HEK293 (cell line): Measurements from ENCODE around the gene MYCBPAP.
A peak's percentile ranks its signal among the peaks of the same experiment; 100 is the strongest.

Experiments
- EGR2 ChIP-seq: fragments of 450-650 bp; formaldehyde crosslinking; IDR thresholded peaks from 2 replicates; pipeline ENCODE4 v1.5.1; 2016; ENCODE audit warnings: low read depth, missing biosample characterization, missing genetic modification characterization
- GFI1B ChIP-seq: fragments of 450-650 bp; formaldehyde crosslinking; IDR thresholded peaks from 2 replicates; pipeline ENCODE4 v1.5.1; 2016; ENCODE audit warnings: missing biosample characterization, missing genetic modification characterization
- GLI2 ChIP-seq: fragments of 450-650 bp; formaldehyde crosslinking; IDR thresholded peaks from 2 replicates; pipeline ENCODE4; 2017; ENCODE audit warnings: missing biosample characterization, missing genetic modification characterization, low read depth, borderline replicate concordance
- KLF7 ChIP-seq: fragments of 450-650 bp; formaldehyde crosslinking; IDR thresholded peaks from 2 replicates; pipeline ENCODE4 v1.5.1; 2016; ENCODE audit warnings: missing biosample characterization, missing genetic modification characterization, borderline replicate concordance
- KLF9 ChIP-seq: fragments of 450-650 bp; formaldehyde crosslinking; IDR thresholded peaks from 2 replicates; pipeline ENCODE4 v1.5.1; 2016; ENCODE audit warnings: missing biosample characterization, missing genetic modification characterization, low read depth
- YY1 ChIP-seq: fragments of 450-650 bp; formaldehyde crosslinking; IDR thresholded peaks from 2 replicates; pipeline ENCODE4 v1.5.1; 2018; ENCODE audit warnings: missing biosample characterization, missing genetic modification characterization
- ZBTB17 ChIP-seq: fragments of 450-650 bp; formaldehyde crosslinking; IDR thresholded peaks from 2 replicates; pipeline ENCODE4 v1.5.1; 2016; ENCODE audit warnings: missing biosample characterization, missing genetic modification characterization
- ZBTB21 ChIP-seq: fragments of 450-650 bp; formaldehyde crosslinking; IDR thresholded peaks from 2 replicates; pipeline ENCODE4 v1.5.1; 2017; ENCODE audit warnings: missing biosample characterization, missing genetic modification characterization
- ZBTB48 ChIP-seq: fragments of 450-650 bp; formaldehyde crosslinking; IDR thresholded peaks from 2 replicates; pipeline ENCODE4 v1.5.1; 2016; ENCODE audit warnings: missing biosample characterization, missing genetic modification characterization
- ZNF10 ChIP-seq: fragments of 450-650 bp; formaldehyde crosslinking; IDR thresholded peaks from 2 replicates; pipeline ENCODE4 v1.5.1; 2017; ENCODE audit warnings: missing biosample characterization, missing genetic modification characterization
- ZNF140 ChIP-seq: fragments of 450-650 bp; formaldehyde crosslinking; IDR thresholded peaks from 2 replicates; pipeline ENCODE4 v1.5.1; 2016; ENCODE audit warnings: missing biosample characterization, missing genetic modification characterization
- ZNF239 ChIP-seq: fragments of 450-650 bp; formaldehyde crosslinking; IDR thresholded peaks from 2 replicates; pipeline ENCODE4 v1.5.1; 2016; ENCODE audit warnings: missing biosample characterization, missing genetic modification characterization
- ZNF24 ChIP-seq: fragments of 450-650 bp; formaldehyde crosslinking; IDR thresholded peaks from 2 replicates; pipeline ENCODE4 v1.5.1; 2016; ENCODE audit warnings: missing biosample characterization, missing genetic modification characterization
- ZNF311 ChIP-seq: fragments of 450-650 bp; formaldehyde crosslinking; IDR thresholded peaks from 2 replicates; pipeline ENCODE4 v1.5.1; 2017; ENCODE audit warnings: missing biosample characterization, missing genetic modification characterization, borderline replicate concordance
- ZNF366 ChIP-seq: fragments of 450-650 bp; formaldehyde crosslinking; conservative IDR thresholded peaks from 2 replicates; pipeline ENCODE4 v1.5.1; 2016; ENCODE audit warnings: missing biosample characterization, missing genetic modification characterization
- ZNF514 ChIP-seq: fragments of 450-650 bp; formaldehyde crosslinking; IDR thresholded peaks from 2 replicates; pipeline ENCODE4 v1.5.1; 2016; ENCODE audit warnings: missing biosample characterization, missing genetic modification characterization
- ZNF530 ChIP-seq: fragments of 450-650 bp; formaldehyde crosslinking; IDR thresholded peaks from 2 replicates; pipeline ENCODE4 v1.5.1; 2016; ENCODE audit warnings: low read depth, missing biosample characterization, missing genetic modification characterization
- ZNF560 ChIP-seq: fragments of 450-650 bp; formaldehyde crosslinking; IDR thresholded peaks from 2 replicates; pipeline ENCODE4 v1.5.1; 2017; ENCODE audit warnings: missing biosample characterization, missing genetic modification characterization, borderline replicate concordance
- ZNF610 ChIP-seq: fragments of 450-650 bp; formaldehyde crosslinking; IDR thresholded peaks from 2 replicates; pipeline ENCODE4 v1.5.1; 2016; ENCODE audit warnings: missing biosample characterization, missing genetic modification characterization, borderline replicate concordance
- ZNF768 ChIP-seq: fragments of 450-650 bp; formaldehyde crosslinking; IDR thresholded peaks from 2 replicates; pipeline ENCODE4 v1.5.1; 2018; ENCODE audit warnings: missing biosample characterization, mild to moderate bottlenecking, missing genetic modification characterization
- ZNF785 ChIP-seq: fragments of 450-650 bp; formaldehyde crosslinking; IDR thresholded peaks from 2 replicates; pipeline ENCODE4 v1.5.1; 2016; ENCODE audit warnings: missing biosample characterization, missing genetic modification characterization
- ZXDB ChIP-seq: fragments of 450-650 bp; formaldehyde crosslinking; IDR thresholded peaks from 2 replicates; pipeline ENCODE4 v1.5.1; 2016; ENCODE audit warnings: missing biosample characterization, missing genetic modification characterization
- TF ChIP-seq, protein P1 (sequence below): fragments of 450-650 bp; formaldehyde crosslinking; optimal IDR thresholded peaks from 2 replicates; pipeline ENCODE3; 2016; ENCODE audit warnings: missing biosample characterization, mild to moderate bottlenecking, missing genetic modification characterization
- TF ChIP-seq, protein P2 (sequence below): fragments of 450-650 bp; formaldehyde crosslinking; IDR thresholded peaks from 2 replicates; pipeline ENCODE4 v1.5.1; 2016; ENCODE audit warnings: missing biosample characterization, missing genetic modification characterization
- TF ChIP-seq, protein P3 (sequence below): fragments of 450-650 bp; formaldehyde crosslinking; IDR thresholded peaks from 2 replicates; pipeline ENCODE4 v1.5.1; 2016; ENCODE audit warnings: missing biosample characterization, missing genetic modification characterization
- TF ChIP-seq, protein P4 (sequence below): fragments of 450-650 bp; formaldehyde crosslinking; IDR thresholded peaks from 2 replicates; pipeline ENCODE4 v1.5.1; 2016; ENCODE audit warnings: missing biosample characterization, missing genetic modification characterization
- TF ChIP-seq, protein P5 (sequence below): sonication (generic); formaldehyde crosslinking; IDR thresholded peaks from 2 replicates; pipeline ENCODE4 v1.8.1; 2022; ENCODE audit warnings: mild to moderate bottlenecking, moderate library complexity, missing genetic modification reagents
- TF ChIP-seq, protein P6 (sequence below): fragments of 450-650 bp; formaldehyde crosslinking; IDR thresholded peaks from 2 replicates; pipeline ENCODE4 v1.5.1; 2017; ENCODE audit warnings: missing biosample characterization, missing genetic modification characterization

Gene MYCBPAP

DNA sequence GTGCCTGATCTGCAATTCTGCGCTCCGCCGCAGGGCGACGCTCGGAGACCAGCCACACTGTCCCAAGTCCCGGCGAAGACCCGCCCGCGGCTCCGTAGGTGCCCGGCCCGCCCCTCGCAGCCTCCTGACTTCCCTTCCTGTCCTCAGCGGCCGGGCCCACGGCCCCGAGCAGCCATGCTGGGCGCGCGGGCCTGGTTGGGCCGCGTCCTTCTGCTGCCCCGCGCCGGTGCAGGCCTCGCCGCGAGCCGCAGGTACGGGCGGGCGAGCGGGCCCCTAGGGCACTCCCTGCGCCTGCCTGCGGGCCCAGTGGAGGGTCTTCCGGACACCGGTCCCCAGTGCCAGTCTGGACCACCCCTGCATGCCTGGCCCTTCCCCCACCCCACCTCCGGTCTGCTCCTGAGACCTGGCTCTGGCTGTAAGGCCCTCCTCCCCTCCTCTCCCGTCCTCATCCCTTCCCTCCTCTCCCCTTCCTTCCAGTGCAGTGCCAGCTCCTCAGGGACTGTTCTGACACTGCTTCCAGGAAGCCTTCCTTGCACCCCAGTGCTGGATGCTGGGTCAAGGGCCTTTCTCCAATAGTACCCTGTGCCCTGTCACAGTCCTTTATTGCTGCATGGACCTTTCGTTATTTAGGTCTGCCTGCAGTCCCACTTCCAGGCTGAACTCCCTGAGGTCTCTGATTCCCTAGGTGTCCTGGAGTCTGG lies 38.9 kb downstream of the MYCBPAP start, which contains the start of gene SPATA20 (continued):
- TF ChIP-seq ZXDB (tag by site-specific recombination) (peak; percentile 53; the same call in 1 of the 2 replicates), GFI1B (no peak), ZNF140 (no peak), YY1 (tag by site-specific recombination) (peak; percentile 80; the same call in 1 of the 2 replicates), ZNF366 (no peak; the same call in 1 of the 2 replicates), ZNF560 (no peak), EGR2 (peak; percentile 41; the same call in 1 of the 2 replicates), ZNF10 (tag by site-specific recombination) (peak; percentile 22; the same call in 1 of the 2 replicates), GLI2 (tag by site-specific recombination) (no peak), ZNF768 (no peak), ZBTB48 (tag by site-specific recombination) (peak; percentile 17; the same call in 1 of the 2 replicates), ZNF24 (tag by site-specific recombination) (no peak), ZBTB21 (tag by site-specific recombination) (no peak), ZNF514 (no peak), ZNF311 (tag by site-specific recombination) (no peak), ZNF239 (tag by site-specific recombination) (no peak), ZNF785 (tag by site-specific recombination) (no peak), ZNF610 (tag by site-specific recombination) (no peak), ZBTB17 (peak; percentile 7; the same call in 1 of the 2 replicates), ZNF530 (tag by site-specific recombination) (no peak), KLF9 (tag by site-specific recombination) (peak; percentile 46), KLF7 (tag by site-specific recombination) (no peak)
- TF ChIP-seq, protein P1, sequence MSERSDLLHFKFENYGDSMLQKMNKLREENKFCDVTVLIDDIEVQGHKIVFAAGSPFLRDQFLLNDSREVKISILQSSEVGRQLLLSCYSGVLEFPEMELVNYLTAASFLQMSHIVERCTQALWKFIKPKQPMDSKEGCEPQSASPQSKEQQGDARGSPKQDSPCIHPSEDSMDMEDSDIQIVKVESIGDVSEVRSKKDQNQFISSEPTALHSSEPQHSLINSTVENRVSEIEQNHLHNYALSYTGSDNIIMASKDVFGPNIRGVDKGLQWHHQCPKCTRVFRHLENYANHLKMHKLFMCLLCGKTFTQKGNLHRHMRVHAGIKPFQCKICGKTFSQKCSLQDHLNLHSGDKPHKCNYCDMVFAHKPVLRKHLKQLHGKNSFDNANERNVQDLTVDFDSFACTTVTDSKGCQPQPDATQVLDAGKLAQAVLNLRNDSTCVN (tag by site-specific recombination), result peak; percentile 78
- TF ChIP-seq, protein P2, sequence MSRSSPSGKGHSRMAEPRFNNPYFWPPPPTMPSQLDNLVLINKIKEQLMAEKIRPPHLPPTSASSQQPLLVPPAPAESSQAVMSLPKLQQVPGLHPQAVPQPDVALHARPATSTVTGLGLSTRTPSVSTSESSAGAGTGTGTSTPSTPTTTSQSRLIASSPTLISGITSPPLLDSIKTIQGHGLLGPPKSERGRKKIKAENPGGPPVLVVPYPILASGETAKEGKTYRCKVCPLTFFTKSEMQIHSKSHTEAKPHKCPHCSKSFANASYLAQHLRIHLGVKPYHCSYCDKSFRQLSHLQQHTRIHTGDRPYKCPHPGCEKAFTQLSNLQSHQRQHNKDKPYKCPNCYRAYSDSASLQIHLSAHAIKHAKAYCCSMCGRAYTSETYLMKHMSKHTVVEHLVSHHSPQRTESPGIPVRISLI (tag by site-specific recombination), result no peak
- TF ChIP-seq, protein P3, sequence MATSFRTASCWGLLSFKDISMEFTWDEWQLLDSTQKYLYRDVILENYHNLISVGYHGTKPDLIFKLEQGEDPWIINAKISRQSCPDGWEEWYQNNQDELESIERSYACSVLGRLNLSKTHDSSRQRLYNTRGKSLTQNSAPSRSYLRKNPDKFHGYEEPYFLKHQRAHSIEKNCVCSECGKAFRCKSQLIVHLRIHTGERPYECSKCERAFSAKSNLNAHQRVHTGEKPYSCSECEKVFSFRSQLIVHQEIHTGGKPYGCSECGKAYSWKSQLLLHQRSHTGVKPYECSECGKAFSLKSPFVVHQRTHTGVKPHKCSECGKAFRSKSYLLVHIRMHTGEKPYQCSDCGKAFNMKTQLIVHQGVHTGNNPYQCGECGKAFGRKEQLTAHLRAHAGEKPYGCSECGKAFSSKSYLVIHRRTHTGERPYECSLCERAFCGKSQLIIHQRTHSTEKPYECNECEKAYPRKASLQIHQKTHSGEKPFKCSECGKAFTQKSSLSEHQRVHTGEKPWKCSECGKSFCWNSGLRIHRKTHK (tag by site-specific recombination), result no peak
- TF ChIP-seq, protein P4, sequence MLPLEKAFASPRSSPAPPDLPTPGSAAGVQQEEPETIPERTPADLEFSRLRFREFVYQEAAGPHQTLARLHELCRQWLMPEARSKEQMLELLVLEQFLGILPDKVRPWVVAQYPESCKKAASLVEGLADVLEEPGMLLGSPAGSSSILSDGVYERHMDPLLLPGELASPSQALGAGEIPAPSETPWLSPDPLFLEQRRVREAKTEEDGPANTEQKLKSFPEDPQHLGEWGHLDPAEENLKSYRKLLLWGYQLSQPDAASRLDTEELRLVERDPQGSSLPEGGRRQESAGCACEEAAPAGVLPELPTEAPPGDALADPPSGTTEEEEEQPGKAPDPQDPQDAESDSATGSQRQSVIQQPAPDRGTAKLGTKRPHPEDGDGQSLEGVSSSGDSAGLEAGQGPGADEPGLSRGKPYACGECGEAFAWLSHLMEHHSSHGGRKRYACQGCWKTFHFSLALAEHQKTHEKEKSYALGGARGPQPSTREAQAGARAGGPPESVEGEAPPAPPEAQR (tag by site-specific recombination), result no peak
- TF ChIP-seq, protein P5, sequence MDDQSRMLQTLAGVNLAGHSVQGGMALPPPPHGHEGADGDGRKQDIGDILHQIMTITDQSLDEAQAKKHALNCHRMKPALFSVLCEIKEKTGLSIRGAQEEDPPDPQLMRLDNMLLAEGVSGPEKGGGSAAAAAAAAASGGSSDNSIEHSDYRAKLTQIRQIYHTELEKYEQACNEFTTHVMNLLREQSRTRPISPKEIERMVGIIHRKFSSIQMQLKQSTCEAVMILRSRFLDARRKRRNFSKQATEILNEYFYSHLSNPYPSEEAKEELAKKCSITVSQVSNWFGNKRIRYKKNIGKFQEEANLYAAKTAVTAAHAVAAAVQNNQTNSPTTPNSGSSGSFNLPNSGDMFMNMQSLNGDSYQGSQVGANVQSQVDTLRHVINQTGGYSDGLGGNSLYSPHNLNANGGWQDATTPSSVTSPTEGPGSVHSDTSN (CRISPR knock-in tag), result peak; percentile 49; the same call in 1 of the 2 replicates
- TF ChIP-seq, protein P6, sequence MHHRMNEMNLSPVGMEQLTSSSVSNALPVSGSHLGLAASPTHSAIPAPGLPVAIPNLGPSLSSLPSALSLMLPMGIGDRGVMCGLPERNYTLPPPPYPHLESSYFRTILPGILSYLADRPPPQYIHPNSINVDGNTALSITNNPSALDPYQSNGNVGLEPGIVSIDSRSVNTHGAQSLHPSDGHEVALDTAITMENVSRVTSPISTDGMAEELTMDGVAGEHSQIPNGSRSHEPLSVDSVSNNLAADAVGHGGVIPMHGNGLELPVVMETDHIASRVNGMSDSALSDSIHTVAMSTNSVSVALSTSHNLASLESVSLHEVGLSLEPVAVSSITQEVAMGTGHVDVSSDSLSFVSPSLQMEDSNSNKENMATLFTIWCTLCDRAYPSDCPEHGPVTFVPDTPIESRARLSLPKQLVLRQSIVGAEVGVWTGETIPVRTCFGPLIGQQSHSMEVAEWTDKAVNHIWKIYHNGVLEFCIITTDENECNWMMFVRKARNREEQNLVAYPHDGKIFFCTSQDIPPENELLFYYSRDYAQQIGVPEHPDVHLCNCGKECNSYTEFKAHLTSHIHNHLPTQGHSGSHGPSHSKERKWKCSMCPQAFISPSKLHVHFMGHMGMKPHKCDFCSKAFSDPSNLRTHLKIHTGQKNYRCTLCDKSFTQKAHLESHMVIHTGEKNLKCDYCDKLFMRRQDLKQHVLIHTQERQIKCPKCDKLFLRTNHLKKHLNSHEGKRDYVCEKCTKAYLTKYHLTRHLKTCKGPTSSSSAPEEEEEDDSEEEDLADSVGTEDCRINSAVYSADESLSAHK, result no peak
